Hepatocyte (in vitro differentiated cells): ENCODE results near the gene NRG3.

Source experiments
- EZH2phosphoT487 ChIP-seq: fragments of 200-600 bp; sonication (generic); IDR thresholded peaks from one replicate; pipeline ENCODE4 v1.6.1; 2018; ENCODE audit warnings: antibody characterized with exemption, mild to moderate bottlenecking, low read depth, moderate library complexity; ENCODE audit not compliant: unreplicated experiment, severe bottlenecking
- TF ChIP-seq, protein P1 (sequence below): fragments of 200-600 bp; sonication (generic); IDR thresholded peaks from 2 replicates; pipeline ENCODE4 v1.5.1; 2016; ENCODE audit warnings: antibody characterized with exemption, mild to moderate bottlenecking; ENCODE audit not compliant: poor library complexity

- TF ChIP-seq, protein P1, sequence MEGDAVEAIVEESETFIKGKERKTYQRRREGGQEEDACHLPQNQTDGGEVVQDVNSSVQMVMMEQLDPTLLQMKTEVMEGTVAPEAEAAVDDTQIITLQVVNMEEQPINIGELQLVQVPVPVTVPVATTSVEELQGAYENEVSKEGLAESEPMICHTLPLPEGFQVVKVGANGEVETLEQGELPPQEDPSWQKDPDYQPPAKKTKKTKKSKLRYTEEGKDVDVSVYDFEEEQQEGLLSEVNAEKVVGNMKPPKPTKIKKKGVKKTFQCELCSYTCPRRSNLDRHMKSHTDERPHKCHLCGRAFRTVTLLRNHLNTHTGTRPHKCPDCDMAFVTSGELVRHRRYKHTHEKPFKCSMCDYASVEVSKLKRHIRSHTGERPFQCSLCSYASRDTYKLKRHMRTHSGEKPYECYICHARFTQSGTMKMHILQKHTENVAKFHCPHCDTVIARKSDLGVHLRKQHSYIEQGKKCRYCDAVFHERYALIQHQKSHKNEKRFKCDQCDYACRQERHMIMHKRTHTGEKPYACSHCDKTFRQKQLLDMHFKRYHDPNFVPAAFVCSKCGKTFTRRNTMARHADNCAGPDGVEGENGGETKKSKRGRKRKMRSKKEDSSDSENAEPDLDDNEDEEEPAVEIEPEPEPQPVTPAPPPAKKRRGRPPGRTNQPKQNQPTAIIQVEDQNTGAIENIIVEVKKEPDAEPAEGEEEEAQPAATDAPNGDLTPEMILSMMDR: no peak
- TF ChIP-seq EZH2phosphoT487: no peak
Measured at GRCh38 chr10:82294874-82295378, 419.9 kb downstream of the NRG3 start.
